NCI-H774 (cell line): ENCODE measurements around the gene TRPC1.
A peak's percentile ranks its signal among the peaks of the same experiment; 100 is the strongest.

ENCODE experiments used
- DNase-seq: peaks from one replicate; lab custom pipeline; 2025; lab: John Stamatoyannopoulos, UW

Gene TRPC1

DNA sequence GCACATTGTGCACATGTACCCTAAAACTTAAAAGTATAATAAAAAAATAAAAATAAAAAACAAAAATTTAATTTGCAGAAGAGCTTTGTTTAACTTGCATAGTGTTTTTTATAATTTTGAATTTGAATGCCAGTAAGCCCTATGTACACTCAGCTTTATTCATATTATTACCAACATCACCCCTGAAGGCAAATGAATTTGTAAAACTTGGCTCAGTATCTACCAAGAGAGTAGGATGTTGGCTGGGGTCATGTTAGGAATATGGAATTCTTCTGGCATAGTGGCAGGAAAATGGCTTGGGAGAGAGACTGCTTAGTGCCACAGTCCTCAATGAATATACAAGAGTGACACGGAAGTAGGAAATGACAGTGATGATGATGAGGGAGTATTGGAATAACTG, 30.7 kb downstream of the TRPC1 start:
- no peak for DNase-seq

DNA sequence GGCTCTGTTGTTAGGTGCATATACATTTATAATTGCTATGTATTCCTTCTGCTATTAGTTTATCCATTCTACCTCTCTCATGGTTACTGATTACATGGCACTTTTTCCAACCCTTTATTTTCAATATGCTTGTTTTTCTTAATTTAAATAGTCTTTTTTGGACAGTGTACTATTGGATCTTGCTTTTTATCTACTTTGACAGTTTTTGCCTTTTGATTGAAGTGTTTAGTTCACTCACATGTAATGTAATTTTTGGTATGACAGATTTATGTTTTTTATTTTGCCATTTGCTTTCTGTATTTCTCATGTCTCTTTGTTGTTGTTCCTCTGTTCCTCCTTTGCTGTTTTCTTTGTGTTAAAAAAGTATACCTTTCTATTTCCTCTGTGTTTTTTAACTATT, 44.5 kb downstream of the TRPC1 start:
- no peak for DNase-seq

DNA sequence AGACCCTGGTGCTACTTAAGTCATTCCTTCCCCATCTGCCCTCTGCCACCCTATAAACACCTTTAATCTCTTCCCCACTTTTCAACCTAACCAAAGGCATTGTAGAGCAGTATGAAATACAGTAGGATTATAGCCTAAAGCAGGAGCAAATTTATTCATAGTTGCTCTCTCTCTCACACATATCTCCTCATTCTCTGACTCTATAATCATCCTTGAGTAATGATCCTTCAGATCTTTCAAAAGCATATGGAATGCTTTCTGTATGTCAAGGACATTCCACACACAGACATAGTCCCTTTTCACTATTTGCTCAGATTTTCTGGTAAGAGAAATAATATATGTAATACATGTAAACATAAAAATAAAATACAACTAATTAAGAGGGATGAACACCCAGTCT, 54.1 kb downstream of the TRPC1 start:
- DNase-seq: no peak

DNA sequence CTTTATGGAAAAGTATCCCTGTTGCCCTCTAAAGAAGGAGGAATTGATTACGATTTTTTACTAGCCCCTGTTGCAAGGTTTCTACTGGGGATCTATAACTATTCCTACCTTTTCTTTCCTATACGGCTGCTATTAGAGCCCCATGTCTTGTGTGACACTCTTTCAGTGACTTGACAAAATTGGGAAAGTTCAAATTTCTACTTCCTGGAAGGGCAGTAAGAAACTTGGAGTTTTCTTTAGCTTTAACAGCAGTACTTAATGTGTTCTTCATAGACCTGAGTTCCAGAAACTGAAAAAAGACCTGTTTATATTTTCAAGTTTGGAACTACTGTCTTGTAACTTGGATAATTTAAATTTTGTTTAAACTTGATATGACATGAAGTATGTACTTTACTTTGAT, 54.7 kb downstream of the TRPC1 start:
- DNase-seq: no peak

DNA sequence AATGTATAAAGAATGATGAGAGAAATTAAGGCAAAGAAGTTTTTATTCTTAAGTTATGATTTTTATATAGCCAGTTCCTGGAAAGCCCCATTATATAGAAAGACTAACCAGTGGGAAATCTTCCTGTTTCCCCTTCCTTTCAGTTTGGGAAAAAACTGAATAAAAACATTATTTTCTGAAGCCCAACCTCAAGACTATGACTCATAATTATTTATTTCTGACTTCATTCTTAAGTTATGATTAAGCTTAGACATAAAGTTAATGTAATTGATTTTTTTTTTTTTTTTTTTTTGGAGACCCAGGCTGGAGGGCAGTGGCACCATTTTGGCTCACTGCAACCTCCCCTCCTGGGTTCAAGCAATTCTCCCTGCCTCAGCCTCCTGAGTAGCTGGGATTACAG, 55.8 kb downstream of the TRPC1 start:
- no peak for DNase-seq

DNA sequence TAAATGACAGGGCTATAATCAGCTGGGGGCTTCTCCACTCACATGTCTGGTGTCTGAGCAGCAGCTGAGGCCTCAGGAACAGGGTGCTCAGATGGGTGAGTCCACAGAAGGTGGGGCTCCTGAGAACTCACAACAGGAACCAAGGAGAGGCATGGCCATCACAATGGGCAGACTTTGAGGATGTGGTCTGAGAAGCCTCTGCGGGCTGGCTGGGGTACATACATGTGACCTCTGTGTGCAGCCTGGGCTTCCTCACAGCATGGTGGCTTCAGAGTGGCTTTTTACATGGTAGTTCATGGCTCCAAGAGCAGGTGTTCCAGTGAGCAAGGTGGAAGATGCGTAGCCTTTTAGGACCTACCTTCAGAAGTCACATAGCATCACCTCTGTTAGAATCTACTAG, 58.8 kb downstream of the TRPC1 start:
- no peak for DNase-seq

DNA sequence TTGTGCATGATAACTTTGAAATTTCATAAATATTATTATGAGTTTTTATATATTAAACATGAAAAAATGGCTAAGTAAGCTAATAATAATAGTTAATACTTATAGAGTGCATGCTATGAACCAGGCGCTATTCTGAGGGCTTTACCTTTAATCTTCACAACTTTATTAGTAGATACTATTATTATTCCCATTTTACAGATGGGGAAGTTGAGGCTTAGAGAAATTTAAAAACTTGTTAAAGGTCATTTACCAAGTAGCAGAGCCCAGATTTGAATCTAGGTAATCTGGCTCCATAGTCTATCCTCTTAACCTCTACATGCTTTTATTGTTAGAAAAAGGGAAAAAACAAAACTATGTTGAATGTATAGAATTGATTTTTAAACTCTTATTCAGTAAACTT, 60.4 kb downstream of the TRPC1 start:
- DNase-seq: no peak

DNA sequence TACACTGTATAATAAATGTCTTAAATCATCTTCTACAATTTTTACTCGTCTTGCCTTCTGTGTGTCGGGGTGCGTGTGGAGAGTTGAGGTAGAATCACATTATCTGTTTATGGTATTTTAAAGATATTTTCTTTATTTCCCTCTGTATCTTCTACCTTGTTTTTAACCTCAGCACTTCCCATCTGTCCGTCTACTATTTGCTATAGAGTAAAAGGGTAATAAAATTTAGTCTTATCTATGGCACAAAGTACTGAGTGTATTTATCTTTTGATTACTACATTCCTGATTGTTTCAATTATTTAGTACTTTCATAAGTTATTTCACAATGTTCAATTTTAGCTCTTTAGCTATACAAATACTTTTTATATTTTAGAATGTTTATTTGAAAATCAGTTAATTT, 62.2 kb downstream of the TRPC1 start:
- DNase-seq: no peak

DNA sequence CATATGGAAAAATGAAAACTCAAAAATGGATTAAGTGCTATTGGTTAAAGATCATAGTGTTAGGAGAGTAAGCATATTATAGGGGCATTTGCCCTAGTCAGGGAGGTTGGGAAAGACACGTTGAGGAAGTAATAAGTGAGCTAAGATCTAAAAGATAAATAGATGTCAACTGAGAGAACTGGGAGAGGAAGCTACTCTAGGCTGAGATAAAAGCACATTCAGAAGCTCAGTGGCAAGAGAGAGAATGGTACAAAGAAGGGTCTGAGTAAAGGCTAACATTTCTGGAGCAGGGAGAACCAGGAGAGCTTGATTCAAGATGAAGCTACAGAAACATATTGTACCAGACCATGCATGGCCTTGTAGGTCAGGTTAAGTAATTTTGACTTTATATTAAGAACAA, 63.9 kb downstream of the TRPC1 start:
- DNase-seq: no peak

DNA sequence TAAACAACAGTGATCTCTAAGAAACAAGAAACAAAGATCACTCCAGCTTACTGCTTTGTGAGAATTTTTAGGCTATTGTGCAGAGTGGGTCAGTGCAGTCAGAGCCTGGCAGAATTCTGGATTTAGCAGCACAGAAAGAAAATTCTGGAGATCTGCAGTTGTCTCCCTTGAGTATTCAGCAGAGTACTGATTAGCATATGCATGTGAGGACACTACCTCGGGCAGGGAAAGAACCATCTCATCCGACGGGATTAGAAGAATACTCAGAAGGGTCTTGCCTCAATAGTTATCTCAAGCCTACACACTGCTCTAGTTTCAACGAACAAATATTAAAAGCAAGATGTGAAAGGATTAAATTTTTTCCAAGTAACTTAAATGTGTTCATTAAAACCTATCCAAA, 70.7 kb downstream of the TRPC1 start:
- DNase-seq: no peak

DNA sequence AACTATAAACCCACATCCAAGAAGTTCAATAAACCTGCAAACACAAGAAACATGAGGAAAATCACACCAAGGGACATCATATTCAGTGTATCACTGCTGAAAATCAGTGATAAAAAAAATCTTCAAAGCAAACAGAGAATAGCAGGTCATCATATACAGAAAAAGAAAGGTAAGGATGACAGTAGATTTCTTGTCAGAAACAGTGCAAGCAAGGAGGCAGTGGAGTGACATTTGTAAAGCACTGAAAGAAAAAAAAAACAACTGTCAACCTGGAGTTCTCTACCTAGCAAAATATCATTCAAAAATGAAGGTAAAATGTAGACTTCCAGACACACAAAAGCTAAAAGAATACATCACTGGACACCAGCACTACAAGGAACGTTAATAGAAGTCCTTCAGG, 71.5 kb downstream of the TRPC1 start:
- no peak for DNase-seq

DNA sequence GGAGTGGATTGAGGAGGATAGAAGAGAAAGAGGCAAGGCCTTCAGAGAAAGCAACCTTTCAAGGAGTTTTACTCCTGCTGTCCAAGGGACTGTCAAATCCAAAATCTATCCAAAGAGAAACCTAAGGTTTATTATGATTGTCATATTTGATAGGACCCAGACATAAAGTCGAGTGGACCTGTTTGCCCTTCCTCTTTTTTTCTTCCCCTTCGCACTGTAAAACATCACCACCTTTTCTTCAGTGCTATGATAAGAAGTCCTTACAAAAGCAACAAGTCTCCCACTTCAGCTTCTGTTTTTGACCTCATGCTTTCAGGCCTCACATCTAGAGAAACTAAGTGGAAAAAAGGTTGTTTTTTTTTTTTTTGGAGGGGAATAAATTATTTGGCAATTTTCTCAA, 73.0 kb downstream of the TRPC1 start:
- DNase-seq: no peak

DNA sequence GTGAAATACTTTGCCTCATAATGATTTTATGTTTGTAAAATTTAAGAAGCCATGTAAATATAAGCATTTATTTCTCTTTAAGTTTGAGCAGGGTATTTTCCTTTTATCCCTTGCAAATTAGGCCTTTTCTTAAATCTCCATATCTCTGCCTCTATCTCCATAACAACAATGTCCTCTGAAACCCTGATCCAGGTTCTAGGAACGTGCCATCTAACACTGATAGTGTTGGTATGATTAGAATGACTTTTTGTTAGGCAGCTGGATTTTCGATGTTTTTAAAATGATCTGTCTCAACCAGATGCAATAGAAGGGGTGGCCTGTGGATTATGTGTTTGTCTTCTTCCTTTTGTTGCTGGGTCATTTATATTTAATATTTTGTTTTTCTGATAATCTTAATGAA, 77.9 kb downstream of the TRPC1 start:
- DNase-seq: no peak

DNA sequence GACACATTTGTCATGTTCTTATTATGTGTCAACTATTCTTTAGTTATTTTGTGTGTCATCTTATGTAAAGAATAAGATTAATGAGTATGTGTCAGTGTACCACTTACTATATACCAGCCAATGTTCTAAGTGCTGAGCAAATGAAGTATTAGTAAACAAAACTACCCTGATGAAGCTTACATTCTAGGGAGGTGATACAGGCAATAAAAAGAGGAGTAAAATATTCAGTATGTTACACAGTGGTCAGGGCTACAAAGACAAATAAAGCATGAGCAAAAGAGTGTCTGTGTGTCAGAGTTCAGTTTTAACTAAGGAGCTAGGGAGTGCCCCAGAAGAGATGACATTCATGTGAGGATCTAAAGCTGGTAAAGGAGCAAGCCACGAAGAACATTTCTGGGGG, 79.1 kb downstream of the TRPC1 start:
- no peak for DNase-seq

DNA sequence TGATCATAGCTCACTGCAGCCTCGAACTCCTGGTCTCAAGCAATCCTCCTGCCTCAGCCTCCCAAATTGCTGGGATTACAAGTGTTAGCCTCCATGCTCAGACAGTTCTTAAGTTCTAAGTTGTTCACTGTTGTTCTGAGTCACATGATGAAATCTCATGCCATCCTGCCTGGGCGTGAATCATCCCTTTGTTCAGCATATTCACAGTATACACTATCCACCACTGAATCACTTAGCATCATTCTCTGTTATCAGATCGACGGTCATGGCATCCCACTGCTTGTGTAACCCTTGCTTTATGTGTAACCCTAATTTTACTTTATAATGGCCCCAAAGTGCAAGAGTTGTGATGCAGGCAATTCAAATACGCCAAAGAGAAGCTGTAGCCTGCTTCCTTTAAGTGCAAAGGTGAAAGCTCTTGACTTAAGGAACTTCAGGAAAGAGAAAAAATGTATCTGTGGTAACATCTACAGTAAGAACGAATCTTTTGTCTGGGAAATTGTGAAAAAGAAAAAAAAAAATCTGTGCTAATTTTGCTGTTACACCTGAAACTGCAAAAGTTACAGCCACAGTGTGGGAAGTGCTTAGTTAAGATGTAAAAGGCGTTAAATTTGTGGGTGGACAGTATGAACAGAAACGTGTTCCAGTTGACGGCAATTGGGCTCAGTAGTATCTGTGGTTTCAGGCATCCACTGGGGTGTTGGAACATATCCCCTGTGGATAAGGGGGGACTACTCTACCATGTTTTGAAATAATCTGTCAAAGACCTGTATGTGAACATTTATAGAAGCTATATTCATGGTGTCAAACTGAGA, 84.5 kb downstream of the TRPC1 start:
- DNase-seq: no peak

DNA sequence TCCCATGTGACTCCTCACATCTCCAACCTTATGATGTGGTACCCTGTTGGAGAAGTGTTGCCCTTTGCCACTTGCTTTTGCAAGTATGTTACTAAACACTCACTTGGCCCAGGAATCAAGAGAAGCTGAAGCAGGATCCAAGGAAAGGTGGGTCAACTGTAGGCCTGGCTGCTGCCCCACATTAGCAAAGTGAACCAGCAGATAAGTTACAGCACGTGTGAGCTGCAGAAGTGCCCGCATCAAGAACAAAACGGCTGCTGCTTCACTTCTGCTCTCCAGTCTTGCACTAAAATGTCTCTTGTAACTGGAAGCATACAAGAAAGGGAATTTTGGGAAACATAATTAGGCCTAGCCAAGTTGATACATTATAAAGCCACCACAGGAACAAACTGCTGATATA, 85.4 kb downstream of the TRPC1 start:
- DNase-seq: no peak

DNA sequence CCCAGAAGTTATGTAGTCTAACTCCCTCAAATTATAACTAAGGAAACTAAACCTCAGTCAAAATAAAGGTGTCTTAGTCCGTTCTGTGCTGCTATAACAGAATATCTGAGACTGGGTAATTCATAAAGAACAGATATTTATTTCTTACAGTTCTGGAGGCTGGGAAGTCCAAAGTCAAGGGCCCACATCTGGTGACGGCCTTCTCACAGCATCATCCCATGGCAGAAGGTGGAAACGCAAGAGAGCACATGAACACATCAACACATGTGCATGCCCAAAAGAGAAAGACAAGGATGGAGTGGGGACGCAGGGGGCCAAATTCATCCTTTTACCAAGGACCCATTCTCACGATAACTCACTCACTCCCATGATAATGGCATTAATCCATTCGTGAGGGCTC, 92.0 kb downstream of the TRPC1 start:
- no peak for DNase-seq

DNA sequence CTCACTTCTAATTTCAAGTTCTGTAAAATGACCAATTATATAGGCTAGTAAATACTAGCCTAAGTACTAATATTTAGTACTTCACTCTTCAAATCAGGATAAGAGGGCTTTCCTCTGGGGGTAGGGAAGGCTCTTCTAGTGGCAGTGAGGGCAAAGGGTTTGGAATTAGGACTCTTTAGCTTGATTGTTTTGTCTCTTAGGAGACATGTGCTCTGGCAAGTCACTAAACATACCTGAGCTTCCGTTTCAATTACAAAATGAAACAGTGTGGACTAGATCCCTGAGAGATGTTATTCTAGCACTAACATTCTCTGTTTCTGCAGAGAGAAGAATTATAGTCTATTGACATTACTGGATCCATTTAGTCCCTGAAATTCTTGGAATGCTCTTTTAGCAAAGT, 93.5 kb downstream of the TRPC1 start:
- DNase-seq: no peak

DNA sequence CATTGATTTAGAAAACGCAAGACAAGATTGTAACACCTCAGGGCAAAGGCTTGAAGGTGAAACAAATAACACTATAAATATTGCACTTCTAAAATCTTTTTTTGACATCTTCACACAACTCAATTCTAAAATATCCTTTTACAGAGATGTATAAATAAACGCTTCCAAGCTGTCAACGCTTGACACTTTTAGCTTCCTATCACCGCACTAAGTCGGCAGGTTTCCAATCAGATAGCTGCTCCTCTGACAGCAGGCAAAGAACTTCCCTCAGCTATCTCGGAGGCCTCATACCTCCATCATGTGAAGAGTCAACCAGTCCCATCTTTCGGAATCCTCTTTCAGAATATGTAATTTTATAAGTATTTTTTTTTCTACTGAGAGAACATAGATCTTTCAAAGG, 94.1 kb downstream of the TRPC1 start:
- no peak for DNase-seq

DNA sequence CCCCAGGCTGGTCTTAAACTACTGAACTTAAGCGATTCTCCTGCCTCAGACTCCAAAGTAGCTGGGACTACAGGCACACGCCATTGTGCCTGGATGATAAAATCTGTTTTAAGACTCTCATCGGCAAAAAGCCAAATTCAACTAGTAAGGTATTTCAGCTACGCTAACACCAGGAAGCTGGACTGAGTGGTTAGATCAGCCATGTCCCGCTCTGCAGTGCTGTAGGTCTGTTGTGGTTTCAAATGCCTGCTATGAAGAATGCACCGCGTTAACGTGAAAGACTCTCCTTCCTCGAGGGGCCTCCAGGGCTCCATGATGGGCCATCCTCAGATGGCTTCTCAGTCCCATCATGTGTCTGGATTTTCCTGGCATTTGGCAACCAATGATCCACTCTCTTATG, 94.8 kb downstream of the TRPC1 start:
- DNase-seq: no peak

DNA sequence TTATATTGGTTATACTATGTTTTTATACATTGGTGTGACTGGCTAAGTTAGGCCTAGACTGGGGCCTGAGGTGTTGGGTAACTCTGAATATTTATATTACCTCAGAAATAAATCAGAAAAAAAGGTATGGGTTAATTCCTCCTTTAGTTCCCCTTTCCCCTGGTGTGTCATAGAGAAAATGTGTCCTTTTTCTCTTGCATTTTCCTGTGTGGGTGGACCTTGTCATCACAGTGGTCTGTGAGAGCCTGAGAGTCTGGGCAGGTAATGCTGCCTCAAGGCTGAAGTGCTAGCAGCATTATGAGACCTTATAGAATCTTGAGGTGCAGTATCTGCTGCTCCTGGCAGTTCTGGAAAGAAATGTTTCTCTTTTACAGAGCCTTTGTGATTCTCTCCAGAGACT, 95.3 kb downstream of the TRPC1 start:
- no peak for DNase-seq

DNA sequence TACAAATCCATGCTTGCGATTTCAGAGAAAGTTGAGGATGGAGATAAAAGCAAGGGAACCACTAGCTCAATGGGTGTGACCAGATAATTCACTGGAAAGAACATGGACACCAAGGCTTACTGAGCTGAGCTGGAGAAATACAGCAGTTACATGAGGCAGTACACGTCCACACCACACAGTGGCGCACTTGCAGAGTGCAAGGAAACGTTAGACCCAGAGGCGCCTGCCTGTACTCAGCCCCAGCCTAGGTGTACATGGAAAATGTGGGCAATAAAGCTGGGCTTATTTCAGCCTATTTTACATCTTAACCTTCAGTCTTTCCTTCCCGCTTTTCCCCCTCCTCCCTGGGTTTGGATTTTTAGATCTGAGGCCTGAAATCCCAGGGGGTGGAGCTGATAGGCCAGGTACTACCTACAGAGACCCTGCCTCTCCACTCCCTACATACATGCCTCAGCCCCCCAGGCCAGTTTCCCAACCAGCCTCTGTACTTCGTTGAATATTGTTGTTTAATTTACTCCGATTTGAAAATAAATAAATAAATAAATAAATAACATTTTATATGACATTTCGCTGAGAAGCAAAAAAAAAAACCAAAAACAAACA, 105.0 kb downstream of the TRPC1 start:
- peak; percentile 49 for DNase-seq

DNA sequence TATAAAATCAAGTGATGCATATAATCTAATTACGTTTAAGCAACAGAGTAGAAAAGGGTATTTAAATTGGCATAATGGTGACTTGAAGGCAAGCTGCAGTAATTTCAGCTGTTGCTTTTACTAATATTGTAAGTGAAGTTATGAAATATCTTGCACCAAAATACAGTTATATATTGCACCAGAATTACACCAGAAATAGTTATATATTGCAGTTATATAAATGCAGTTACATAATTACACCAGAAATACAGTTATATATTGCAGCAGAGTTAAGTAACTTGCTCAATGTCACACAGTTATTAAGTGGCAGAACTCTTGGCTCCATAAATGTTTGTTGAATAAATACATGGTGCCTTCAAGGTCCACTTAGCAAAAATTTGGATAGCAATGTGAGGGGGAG, 113.7 kb downstream of the TRPC1 start:
- no peak for DNase-seq

DNA sequence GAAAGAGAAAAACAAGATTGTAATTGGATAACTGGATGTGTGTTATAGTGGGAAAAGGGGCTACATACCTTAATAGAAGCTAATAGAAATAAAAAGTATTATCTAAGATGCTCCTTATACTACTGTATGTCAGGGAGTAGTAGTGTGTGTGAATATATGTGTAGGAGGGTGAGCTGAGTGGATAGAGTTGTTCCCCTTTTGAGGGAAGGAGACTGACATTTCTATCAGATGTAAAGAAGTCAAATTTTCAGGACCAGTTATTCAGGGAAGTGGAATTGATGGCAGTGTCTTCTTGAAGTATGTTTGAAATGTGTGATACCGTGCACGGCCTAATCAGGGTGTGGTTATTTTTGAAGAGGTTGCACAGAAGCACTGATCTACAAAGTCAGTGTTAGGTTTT, 116.0 kb downstream of the TRPC1 start:
- DNase-seq: no peak
